Fibroblast of skin of right quadriceps (primary cell): ENCODE data around the gene COPZ1.
"Not testable (repeated sequence)": the region's sequence is repeated elsewhere in the genome, so short reads cannot be mapped to it uniquely, and the experiment has no call there.

ENCODE experiments used
- DNase-seq: peaks from one replicate; pipeline ENCODE4 v3.0.0-alpha.2; 2013

COPZ1 gene

GRCh38 chr12:54324617-54325441 is at the start of gene COPZ1:
Gene COPZ1 (plus strand): TSS chr12:54325131. CDS start chr12:54325164, 33 bp downstream.
- DNase-seq: peak; percentile 100

- DNase-seq: no peak
Measured at GRCh38 chr12:54276368-54276767, 48.6 kb upstream of the COPZ1 start.

- peak; percentile 81 for DNase-seq
Measured at GRCh38 chr12:54277823-54278276, 47.1 kb upstream of the COPZ1 start.

DNA sequence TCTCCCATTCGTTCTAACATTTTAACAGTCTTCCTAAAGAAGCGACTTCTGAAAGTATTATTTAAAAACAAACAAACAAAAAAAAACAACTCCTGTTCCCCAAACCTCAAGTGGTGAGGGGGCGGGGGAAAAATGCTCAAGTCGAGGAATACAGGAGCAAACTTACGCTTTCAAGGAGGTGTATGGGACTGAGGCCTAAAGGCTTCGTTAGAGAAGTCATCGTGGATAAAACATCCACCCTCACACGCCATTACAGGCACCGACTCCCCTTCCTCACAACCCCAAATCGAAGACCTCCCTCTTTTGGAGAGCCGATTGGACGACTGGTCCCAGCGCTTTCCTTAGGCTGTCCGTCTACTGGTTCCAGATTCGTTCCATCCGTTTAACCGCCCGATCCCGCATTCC is 45.7 kb upstream of the COPZ1 start:
- DNase-seq: no peak

GRCh38 chr12:54279632-54280467 is 45.1 kb upstream of the COPZ1 start, which contains the start of gene CBX5:
Gene CBX5 (minus strand): TSS chr12:54280122. CDS start chr12:54257650, 22,472 bp downstream.
- peak; percentile 100 for DNase-seq

DNA sequence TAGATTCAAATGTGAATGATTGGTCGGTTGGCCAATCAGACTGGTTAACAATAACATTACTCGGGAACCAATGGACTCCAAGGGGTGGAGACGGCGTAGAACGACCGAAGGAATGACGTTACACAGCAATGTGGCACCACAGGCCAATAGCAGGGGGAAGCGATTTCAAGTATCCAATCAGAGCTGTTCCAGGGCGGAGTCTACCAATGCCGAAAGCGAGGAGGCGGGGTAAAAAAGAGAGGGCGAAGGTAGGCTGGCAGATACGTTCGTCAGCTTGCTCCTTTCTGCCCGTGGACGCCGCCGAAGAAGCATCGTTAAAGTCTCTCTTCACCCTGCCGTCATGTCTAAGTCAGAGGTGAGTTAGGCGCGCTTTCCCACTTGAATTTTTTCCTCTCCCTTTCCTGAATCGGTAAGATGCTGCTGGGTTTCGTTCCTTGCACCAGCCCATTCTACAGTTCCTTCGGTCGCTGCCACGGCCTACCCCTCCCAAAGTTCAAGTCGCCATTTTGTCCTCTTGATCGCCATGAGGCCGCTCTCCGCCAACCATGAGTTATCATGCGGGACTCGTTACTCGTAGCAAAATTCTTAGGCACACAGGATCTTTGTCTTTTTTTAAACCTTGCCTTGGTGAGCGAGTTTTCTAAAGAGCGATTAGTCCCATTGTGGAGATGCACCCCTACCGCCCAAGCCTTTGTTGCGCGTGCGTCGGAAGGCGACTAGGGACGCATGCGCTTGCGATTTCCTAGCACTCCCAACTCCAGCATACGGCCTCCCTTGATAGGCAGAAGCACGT is 44.3 kb upstream of the COPZ1 start, which contains the start of gene HNRNPA1:
Gene HNRNPA1 (plus strand): TSS at position 259 of the 793 bp plus-strand sequence. CDS start 82 bp downstream, at position 341.
- DNase-seq: peak; percentile 100

DNA sequence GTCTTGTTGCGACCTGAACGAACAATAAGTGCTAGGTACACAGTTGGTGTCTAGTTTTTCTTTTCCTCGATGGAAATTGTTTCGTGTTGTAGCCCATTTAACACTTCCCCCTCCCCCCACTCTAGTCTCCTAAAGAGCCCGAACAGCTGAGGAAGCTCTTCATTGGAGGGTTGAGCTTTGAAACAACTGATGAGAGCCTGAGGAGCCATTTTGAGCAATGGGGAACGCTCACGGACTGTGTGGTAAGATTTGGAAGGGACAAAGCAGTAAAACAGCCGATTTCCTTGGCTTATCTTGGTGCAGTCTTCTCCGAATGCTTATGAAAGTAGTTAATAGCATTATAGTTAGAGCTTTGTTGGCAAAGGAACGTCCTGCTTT is 43.7 kb upstream of the COPZ1 start:
- not testable (repeated sequence) for DNase-seq

DNA sequence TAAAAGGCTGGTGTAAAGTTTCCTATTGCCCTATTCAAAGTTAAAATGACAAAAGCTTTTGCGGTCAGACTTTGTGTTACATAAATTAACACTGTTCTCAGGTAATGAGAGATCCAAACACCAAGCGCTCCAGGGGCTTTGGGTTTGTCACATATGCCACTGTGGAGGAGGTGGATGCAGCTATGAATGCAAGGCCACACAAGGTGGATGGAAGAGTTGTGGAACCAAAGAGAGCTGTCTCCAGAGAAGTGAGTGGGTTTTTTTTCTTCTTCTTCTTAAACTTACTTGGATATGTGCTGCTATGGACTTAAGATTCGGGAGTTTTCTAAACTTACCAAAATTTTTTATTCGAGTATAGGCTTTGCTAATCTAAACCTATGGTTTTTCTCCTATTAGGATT is 43.2 kb upstream of the COPZ1 start:
- DNase-seq: not testable (repeated sequence)

DNA sequence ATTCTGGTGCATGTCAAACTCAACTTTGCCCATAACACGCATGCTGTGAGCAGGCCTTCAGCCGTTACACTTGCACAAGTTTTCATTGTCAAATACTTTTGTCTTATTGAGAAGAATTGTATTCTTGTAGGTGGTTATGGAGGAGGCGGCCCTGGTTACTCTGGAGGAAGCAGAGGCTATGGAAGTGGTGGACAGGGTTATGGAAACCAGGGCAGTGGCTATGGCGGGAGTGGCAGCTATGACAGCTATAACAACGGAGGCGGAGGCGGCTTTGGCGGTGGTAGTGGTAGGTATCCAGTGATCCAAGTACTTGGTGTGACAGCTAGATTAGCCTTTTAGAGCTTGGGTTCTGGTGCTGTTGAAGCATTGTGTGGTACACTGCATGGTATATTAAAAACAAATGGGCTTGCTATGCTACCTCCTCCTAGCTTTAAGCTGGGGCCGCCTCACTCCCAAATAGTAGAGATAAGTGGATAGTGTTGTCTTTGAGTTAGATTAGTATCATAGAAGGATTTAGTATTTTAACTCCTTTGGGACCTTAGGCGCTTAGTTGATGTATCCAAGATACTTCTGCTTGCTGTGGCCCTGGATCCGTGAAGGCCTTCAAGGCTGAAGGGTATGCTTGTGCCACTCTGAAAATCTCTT is 41.9 kb upstream of the COPZ1 start:
- DNase-seq: no peak

- not testable (repeated sequence) for DNase-seq
Measured at GRCh38 chr12:54284070-54284780, 40.7 kb upstream of the COPZ1 start.

DNA sequence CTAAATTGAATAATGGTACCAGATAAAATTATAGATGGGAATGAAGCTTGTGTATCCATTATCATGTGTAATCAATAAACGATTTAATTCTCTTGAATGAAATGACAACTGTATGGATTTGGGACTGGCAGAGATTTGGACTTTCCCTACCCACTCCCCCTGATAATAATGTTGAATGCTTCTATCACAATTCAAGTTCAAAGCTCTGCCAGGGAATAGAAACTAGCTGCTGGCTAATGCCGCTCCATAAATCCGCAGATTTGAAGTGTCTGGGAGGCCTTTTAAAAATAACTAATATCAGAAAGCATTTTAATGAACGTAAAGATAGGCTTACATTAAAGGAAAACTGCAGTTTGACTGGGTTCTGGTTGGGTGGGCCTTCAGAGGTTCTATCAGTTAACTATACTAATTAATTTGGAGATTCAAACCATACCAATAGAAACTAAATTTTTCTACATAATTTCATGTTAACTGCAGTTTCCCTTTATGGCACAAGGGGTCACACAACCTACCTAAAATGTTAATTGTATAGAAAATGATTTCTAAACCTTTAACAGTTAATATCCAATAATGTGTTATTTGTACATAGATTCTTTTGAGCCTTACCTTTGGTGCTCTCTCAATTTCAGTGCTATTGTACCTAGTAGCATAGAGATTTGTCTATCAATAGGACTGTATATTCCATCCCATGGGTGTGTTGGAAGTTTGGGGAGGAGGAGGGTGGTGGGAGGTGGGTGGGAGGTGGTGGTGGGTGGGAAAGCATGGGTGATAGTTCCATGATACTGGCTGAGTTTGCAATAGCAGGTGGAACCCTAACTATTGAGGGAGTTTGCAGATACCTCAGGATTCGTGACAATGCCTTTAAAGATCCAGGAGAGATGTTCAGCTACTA is 39.5 kb upstream of the COPZ1 start:
- no peak for DNase-seq

DNA sequence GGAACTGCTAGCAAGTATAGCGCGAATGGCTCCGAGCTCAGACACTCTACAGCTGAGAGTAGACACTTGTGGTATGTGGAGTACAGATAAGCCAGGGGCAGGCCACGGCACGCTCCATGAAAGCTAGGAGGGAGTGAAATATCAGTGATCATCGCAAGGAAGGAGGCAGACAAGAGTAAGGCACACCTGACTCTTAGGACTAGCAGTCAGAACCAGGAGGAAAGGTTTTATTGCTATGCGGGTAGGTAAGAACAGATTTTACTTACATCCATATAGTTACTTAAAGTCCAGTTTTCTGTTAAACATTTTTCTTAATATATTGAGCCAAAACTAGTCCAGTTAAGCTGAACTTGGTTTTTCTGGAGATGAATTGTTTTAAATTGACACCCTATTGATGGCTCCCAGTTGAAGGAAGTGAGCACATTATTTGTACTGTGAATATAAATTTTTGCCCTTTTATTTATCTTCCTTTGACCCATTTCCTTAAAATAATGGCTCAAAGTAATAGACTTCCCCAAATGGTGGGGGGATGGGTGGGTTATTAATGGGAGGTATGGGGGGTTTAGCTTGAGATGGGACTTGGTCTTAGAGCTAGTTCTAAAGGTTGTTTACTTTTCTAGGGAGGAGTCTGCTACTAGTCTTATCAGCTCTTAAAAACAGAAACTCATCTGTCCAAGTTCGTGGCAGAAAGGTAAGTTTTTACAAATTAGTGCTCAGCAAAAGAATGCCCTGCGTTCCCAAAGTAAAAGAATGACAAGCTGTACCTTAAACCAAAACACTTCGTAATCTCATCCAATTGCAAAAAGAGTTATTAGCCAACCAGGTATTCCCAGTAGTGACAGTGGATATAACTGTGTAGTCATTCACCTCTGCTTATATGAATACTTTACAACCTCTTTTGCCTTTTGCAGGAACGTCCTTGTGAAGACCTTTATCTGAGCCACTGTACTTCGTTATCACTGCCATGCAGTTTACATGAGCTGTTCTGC is 38.6 kb upstream of the COPZ1 start:
- DNase-seq: no peak

DNA sequence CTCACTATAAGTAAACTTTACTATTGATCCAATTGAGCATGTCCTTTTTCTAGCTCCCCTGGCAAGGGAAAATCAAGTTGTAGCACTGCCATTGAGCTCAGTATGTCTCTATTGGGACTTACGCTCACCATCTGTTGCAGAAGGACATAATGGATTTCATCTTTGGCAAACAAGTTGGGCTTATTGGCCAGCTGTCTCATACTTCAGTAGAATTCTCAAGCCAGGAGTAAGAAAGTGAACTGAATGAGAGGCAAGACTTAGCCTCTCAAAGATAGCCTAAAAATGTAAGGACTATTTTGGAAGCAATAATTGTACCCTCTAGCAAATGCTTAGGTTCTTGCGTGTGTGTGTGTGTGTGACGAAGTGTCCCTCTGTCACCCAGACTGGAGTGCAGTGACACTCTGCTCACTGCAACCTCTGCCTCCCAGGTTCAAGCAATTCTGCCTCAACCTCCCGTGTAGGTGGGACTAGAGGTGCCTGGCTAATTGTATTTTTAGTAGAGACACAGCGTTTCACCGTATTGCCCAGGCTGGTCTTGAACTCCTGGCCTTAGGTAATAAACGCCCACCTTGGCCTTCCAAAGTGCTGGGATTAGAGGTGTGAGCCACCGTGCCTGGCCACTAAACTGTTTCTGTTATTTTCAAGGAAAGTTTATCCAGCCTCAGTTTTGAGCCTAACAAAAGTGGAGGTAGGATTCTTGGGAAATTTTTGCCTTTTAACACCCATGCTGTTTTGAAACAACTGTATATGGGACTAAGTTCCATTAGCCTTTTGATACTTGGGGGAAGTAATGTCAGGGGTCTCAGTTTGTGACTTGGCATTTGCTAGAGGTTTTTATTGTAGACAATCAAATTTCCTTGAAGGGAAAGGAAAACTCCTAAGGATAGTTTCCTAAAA is 37.4 kb upstream of the COPZ1 start:
- no peak for DNase-seq

GRCh38 chr12:54292083-54292930 is 32.6 kb upstream of the COPZ1 start:
- DNase-seq: no peak

- DNase-seq: no peak
Measured at GRCh38 chr12:54292931-54293241, 32.0 kb upstream of the COPZ1 start.

DNA sequence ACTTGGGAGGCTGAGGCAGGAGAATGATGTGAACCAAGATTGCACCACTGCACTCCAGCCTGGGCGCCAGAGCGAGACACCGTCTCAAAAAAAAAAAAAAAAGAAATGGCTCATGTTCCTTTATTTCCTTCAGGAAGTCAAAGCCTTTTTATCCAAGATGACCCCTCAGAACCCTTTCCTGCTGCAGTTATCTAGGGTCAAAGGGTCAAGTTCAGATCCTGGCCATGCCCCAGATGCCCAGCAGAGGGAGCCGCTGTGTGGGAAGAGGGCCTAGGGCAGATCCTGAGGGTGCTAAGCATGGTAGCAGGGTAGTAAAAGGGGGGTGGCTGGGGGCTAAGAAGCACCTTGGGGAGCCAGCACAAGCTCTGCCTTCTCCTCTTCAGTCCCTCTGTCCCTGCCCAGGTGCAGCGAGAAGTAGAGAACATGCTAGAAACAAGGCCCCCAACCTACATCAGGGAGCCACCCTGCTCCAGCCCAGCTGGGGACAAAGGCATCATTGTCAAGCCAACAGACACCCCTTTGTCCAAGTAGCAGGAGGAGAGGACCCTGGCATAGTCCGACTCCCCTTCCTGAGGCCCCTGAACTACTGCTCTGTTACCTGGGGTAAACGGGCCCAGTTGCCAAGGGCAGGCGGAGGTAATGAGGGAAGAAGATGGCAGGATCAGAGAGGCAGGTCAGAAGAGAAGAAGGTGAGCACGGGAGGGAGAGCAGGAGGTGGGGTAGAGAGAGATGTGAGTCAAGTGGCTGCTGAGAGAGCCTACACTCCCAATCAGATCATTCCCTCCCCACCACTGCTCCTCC is 30.6 kb upstream of the COPZ1 start:
- no peak for DNase-seq
